Coronary artery (tissue), 2 donors: ENCODE measurements around the gene ING3.
"Not testable (repeated sequence)": the region's sequence is repeated elsewhere in the genome, so short reads cannot be mapped to it uniquely, and the experiment has no call there.

Source experiments
- DNase-seq: peaks from one replicate; pipeline ENCODE4 v3.0.0-alpha.2; 2017; ENCODE audit warnings: low spot score
- H3K27ac ChIP-seq, 2 donors: fragments of 200-600 bp; sonication (generic); one replicate each; pipeline ENCODE4 v1.5.1; 2016 to 2019
- H3K4me3 ChIP-seq: fragments of 200-600 bp; sonication (generic); 2 replicates; pipeline ENCODE4 v1.5.1; 2016; ENCODE audit warnings: mild to moderate bottlenecking, moderate library complexity
- TF ChIP-seq, protein P1 (sequence below): fragments of 200-600 bp; sonication (generic); IDR thresholded peaks from one replicate; pipeline ENCODE4 v1.5.1; 2019; ENCODE audit warnings: antibody characterized with exemption

ING3 gene

GRCh38 chr7:120964088-120964487, 13.5 kb downstream of the ING3 start:
- Histone ChIP-seq H3K4me3 (no peak overlapping the region), H3K27ac (no peak overlapping the region)
- no peak for DNase-seq
- TF ChIP-seq, protein P1, sequence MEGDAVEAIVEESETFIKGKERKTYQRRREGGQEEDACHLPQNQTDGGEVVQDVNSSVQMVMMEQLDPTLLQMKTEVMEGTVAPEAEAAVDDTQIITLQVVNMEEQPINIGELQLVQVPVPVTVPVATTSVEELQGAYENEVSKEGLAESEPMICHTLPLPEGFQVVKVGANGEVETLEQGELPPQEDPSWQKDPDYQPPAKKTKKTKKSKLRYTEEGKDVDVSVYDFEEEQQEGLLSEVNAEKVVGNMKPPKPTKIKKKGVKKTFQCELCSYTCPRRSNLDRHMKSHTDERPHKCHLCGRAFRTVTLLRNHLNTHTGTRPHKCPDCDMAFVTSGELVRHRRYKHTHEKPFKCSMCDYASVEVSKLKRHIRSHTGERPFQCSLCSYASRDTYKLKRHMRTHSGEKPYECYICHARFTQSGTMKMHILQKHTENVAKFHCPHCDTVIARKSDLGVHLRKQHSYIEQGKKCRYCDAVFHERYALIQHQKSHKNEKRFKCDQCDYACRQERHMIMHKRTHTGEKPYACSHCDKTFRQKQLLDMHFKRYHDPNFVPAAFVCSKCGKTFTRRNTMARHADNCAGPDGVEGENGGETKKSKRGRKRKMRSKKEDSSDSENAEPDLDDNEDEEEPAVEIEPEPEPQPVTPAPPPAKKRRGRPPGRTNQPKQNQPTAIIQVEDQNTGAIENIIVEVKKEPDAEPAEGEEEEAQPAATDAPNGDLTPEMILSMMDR: no peak

GRCh38 chr7:120966961-120967360, 16.4 kb downstream of the ING3 start:
- TF ChIP-seq, protein P1: no peak
- DNase-seq: no peak
- no peak overlapping the region for H3K4me3 ChIP-seq
- H3K27ac ChIP-seq: no peak overlapping the region

DNA sequence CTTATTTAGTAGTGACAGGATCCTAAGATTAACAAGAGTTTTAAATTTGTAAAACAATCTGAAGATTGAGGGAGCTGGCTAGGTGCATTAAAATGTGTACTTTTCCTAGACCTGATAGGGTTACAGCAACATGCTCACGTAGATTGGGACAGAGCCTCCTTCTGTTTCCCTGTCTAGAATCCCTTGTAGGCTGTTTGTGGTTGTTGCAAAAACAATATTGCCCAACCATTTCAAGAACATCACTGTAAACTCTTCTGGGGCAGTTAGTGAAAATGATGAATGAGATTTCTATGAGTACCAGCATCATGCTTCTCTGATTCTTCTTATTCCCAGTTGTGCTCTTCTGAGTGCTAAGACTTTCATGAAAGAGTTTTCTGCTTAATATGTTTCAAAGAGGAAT, 23.3 kb downstream of the ING3 start:
- no peak overlapping the region for H3K27ac ChIP-seq
- TF ChIP-seq, protein P1: no peak
- DNase-seq: no peak
- H3K4me3 ChIP-seq: no peak overlapping the region

DNA sequence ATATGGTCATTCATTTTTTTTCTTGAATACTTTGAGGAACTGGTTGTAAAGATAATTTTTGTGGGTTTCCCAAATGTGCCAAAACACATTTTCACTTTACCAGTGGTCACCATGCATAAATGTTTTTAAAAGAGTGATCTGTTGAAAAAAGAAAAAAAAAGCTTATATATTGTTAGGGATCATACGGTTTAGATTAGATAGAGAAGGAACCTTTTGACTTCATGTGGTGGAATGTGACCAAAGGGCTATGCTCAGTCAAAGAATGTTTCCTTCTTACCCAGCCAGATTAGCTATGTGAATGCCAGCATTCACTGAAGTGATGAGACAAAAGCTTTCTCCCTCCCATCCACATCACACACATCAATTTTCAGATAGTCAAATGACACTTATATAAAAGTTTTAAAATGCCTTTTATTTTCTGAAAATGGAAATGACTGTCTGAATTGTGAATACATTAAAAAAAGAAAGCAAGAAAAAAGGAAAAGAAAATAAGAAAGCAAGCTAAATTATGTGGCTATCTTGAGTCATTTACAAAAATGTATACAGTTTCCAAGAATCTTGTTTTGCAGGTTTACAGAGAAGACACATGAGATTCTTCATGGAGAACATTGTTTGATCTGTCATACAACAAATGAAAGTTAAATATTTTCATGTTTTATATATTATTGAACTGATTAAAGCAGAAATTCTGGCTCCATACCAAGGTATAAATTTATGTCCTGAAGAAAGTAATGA, 29.4 kb downstream of the ING3 start:
- no peak overlapping the region for H3K4me3 ChIP-seq
- DNase-seq: no peak
- no peak overlapping the region for H3K27ac ChIP-seq
- TF ChIP-seq, protein P1: no peak

- TF ChIP-seq, protein P1: no peak
- H3K27ac ChIP-seq: no peak overlapping the region
- H3K4me3 ChIP-seq: no peak overlapping the region
- DNase-seq: no peak
Measured at GRCh38 chr7:120981117-120981516, 30.5 kb downstream of the ING3 start.

GRCh38 chr7:120981888-120982615, 31.5 kb downstream of the ING3 start:
- H3K27ac ChIP-seq: no peak overlapping the region
- no peak for DNase-seq
- TF ChIP-seq, protein P1: no peak
- no peak overlapping the region for H3K4me3 ChIP-seq

GRCh38 chr7:120983592-120983991, 33.0 kb downstream of the ING3 start:
- DNase-seq, H3K4me3 ChIP-seq, H3K27ac ChIP-seq: not testable (repeated sequence)
